KG1 (cell line): Measurements from ENCODE around the gene BNC2.
A peak's percentile ranks its signal among the peaks of the same experiment; 100 is the strongest.
"Not testable (repeated sequence)": the region's sequence is repeated elsewhere in the genome, so short reads cannot be mapped to it uniquely, and the experiment has no call there.

Source experiments
- DNase-seq: peaks from one replicate; lab custom pipeline; 2025; lab: John Stamatoyannopoulos, UW

Gene BNC2, protein sequence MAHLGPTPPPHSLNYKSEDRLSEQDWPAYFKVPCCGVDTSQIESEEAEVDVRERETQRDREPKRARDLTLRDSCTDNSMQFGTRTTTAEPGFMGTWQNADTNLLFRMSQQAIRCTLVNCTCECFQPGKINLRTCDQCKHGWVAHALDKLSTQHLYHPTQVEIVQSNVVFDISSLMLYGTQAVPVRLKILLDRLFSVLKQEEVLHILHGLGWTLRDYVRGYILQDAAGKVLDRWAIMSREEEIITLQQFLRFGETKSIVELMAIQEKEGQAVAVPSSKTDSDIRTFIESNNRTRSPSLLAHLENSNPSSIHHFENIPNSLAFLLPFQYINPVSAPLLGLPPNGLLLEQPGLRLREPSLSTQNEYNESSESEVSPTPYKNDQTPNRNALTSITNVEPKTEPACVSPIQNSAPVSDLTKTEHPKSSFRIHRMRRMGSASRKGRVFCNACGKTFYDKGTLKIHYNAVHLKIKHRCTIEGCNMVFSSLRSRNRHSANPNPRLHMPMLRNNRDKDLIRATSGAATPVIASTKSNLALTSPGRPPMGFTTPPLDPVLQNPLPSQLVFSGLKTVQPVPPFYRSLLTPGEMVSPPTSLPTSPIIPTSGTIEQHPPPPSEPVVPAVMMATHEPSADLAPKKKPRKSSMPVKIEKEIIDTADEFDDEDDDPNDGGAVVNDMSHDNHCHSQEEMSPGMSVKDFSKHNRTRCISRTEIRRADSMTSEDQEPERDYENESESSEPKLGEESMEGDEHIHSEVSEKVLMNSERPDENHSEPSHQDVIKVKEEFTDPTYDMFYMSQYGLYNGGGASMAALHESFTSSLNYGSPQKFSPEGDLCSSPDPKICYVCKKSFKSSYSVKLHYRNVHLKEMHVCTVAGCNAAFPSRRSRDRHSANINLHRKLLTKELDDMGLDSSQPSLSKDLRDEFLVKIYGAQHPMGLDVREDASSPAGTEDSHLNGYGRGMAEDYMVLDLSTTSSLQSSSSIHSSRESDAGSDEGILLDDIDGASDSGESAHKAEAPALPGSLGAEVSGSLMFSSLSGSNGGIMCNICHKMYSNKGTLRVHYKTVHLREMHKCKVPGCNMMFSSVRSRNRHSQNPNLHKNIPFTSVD

DNA sequence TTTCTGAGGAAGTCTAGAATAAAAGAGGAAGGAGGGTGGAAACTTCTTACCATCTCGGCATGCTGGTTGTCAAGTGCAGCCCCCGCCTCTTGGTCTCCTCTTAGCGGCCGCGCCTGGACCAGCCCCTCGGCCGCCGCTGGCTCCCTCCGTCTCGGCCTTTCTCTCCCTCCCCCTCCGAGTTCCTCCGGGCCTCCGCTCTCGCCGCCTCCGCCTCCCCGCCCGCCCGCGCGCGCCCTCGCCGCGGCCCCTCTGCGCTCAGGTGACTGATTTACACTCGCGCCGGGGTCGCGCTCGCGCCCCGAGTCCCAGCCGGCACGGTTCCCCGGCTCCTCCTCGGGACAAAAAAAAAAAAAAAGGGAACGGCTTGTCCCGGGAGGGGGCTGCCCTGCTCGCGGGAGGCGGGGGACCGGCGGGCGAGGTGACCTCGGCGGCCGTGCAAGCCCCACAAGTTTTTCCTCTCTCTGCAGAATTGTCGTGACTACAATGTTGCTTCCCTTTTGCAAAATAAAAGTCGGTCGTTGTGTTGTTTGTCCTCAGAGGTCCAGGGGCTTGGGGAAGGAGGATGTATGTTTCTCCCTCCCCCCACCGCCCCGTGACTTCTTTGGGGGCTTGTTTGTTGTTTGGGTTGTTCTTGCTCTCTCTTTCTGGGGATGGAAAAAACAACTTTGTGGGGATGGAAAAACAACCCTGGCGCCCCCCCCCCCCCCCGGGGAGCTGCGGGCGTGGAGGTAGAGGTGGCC lies at the start of gene BNC2:
Gene BNC2, minus strand, starts transcription at position 75 of the 740 bp plus-strand sequence. Its CDS starts 22 bp downstream, at position 53.
- no peak for DNase-seq

DNA sequence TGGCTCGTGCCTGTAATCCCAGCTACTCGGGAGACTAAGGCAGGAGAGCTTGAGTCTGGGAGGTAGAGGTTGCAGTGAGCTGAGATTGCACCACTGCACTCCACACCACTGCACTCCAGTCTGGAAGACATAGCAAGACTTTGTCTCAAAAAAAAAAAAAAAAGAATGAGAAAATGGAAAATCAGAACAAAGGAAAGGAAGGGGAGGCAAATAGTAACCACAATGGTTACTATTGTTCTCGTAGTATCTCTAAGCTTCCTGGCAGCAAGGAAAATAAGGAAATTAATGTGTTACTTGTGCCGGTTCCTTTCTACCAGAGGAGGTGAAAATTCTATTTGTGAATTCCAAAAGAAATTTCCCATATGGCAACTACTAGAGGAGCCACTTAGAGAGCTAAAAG lies 48.5 kb upstream of the BNC2 start:
- no peak for DNase-seq

DNA sequence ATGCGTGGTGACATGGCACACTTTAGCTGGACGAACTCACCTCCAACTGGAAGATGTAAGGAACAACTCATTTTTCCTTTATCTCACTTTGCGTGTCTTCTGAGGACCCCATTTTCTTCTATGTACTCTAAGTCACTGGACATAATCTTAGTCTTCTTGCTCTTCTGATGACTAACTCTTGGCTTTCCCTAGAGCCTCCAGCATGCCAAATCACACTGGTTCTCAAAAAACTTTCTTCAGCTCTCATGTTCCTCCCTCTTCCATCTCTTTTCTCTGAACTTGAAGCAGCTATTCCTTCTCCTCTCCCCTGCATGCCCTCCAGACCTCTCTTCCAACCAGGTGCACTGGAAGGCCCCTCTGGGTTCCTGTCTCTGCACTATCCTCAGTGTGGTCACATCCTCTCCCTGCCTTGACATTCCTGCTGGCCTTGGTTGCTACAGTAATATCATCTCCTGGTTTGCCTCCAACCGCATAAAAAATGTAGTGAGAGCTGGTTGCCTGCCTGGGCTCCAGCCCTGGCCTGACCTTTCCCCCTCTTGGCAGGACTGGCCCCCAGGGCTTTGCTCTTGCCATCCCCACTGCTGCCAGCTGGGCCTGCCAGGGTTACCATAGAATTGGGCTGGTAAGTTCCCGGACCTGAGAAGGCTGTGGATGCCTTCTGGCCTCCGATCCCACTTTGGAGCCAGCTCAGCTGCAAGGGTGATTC lies 44.8 kb upstream of the BNC2 start:
- no peak for DNase-seq

DNA sequence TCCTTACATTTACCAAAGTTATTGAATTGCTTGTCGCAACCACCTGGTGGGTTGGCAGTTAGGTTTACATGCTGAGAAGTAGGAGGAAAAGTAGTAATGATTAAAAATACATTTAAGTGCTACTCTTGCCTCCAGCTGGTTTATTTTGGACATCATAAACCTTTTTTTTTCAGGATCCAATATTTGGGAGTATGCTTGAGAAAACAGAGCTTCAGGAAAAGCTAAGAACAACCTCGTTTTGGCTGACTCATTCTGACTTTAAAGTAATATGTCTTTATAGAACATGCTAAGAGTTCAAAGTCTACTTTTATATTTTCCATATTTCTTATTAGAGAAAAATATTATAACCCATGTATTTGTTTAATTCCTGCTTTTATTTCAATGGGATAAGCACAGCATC lies 41.7 kb upstream of the BNC2 start:
- DNase-seq: no peak

DNA sequence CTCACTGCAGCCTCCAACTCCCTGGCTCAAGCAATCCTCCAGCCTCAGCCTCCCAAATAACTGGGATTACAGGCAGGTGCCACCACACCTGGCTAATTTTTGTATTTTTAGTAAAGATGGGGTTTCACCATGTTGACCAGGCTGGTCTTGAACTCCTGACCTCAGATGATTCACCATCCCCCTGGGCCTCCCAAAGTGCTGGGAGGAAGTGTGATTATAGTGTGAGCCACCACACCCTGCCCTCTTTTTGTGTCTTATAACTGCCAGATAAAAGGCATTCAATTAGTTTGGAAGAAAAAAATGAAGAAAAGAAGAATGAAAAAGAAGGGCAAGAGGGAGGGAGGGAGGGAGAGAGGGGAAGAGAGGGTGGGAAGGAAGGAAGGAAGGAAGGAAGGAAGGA lies 37.7 kb upstream of the BNC2 start:
- DNase-seq: not testable (repeated sequence)

DNA sequence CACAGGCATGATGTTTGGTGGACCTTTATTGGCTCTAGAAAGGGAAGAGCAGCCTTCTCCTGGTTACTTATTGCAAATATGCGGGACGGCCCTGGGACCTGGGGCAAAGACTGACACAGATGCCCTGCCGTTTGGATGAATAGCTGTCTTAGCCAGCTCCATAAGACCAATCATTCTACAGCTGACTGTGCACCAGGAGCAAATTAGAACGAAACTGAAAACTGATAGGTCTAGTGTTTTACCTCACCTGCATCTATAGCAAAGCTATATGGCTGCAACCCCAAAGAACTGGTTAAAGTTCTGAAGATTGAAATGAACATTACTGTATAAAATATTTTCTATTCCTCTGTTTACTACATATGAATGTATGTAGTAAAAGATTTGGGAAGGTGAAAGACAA lies 34.2 kb upstream of the BNC2 start:
- no peak for DNase-seq

DNA sequence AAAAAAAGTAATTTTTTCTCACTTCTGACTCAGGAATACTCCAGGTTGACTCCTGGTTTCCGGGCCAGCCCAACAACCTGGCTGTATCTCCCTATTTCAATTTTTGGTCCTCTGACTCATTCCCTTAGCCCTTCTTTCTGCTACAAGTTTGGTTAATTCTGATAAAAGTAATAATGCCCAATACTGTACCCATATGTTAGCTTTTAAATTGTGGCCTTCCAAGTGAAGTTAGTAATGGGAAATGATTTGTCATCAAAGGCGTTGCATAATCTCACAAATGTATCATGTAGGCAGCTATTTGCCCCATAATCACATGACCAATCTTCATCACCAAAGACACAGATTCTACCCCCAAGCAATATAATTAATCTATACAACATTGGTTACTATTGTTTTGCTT lies 31.1 kb upstream of the BNC2 start:
- DNase-seq: no peak

DNA sequence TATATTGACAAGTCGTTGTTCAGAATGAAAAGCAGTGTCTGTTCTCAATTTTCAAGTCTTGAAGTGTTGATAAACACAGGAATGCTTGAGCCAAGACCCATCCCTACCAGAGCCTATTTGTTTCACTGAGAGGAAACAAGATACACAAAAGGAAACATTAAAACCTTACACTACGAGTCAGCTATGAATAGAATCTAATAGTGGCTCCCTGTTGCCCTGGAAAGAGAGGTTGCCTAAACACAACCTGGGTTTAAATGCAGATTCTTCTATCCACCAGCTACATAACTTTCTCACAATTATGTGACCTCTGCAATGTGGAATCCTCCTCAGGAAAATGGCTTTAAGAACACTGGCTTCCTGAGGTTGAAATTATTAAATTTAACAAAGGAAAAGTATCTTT lies 29.1 kb upstream of the BNC2 start:
- no peak for DNase-seq

DNA sequence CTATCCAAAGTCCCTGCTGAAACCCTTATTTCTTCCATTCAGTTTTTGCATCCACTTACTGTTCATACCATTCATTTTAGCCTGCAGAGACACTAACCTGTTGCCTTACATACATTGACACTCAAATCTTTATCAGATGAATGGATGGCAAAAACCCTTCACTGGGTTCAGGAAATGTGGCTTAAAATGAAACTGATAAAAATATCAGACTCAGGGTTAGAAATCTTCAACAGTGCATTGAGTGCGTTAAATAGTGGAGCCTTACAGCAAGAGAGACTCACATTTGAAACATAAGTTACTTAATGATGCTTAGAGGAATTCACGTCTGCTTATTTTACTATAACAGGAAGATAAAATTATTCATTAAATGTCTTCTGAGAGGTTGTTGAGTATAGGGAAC lies 28.0 kb upstream of the BNC2 start:
- no peak for DNase-seq

DNA sequence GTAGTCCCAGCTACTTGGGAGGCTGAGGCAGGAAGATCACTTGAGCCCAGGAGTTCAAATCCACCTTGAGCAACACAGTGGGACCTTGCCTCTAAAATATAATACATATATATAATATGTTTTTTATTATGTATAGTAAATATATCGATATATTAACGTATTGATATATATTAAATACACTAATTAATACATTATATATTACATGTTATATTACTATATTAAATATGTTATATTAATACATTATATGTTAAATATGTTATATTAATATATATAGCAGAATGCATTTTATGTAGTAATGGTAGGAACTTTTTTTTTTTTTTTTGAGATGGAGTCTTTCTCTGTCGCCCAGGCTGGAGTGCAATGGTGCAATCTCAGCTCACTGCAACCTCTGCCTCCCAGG lies 18.1 kb upstream of the BNC2 start:
- no peak for DNase-seq

DNA sequence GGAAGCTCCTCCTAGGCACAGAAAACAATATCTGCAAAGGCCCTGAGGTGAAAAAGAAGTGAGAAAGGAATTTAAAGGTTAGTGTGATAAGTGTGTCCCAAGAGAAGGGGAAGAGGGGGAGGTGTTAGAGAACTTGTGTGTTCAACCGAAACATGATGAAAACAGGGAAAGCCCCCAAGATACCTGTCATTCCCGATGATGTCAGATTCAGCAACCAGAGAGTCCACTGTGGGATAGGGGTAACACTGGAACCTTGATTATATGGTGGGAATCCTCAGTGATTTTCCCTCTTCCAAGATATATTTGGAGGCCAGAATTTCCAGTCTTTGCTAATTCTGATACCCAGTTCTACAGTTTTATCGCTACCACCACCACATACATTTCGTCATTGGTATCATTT lies 15.5 kb upstream of the BNC2 start:
- DNase-seq: no peak

DNA sequence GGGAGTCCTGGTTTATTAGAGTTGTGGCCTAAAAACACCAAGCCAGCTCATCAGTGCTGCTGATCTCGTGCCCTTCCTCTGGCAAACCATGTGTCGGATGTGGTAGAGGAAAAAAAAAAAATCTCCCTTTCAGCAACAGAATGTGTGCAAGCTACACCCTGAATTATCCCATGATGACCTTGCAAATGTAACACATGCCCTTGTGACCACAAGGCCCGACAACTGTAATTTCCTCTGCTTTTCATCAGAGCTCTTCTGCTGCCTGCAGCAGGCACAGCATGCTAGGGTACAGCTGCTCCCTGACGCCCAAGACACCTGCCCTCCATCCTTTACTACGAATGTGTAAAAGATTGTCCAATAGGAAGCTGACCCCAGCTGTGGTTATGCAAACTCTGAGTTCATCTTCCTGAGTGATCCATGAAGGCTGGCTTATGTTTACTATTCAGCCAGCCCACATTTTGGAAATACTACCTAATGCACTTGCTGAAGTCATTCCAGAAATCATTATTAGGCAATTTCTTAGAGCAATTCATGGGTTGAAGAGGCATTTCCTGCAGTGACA lies 14.6 kb upstream of the BNC2 start:
- DNase-seq: peak; percentile 62

DNA sequence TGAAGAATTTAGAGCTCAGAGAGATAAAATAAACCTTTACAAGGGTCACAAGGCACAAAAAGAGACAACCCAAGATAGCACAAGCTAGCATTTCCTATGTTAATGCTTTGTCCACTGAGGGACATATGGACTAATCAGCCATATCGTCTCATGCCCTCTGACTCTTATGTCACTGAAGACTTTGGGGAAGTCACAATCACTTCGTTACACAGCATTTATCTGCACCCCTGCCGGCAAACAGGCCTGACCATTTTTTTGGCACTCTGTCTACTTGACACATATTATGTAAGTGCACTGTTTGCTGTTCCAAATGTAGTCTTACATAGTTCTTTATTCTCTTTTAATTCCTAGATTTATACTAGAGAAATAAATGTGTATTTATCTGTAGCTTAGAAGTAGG lies 13.9 kb upstream of the BNC2 start:
- no peak for DNase-seq

DNA sequence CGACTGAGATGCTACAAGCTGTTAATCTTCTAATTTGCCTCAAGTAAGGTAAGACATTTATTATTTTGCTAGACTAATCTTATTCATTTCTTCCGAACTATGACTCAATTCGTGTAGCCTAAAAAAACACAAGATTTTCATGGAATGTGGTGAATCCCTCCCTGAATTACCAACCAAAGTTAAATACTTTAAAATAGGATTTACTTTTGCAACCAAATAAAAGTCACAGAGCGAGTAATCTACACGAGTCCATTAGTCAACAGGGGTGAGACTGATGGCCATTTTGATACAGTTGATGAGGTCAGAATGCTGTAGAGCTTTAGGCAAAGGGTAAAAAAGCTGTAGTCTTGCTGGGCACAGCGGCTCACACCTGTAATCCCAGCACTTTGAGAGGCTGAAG lies 13.1 kb upstream of the BNC2 start:
- no peak for DNase-seq

DNA sequence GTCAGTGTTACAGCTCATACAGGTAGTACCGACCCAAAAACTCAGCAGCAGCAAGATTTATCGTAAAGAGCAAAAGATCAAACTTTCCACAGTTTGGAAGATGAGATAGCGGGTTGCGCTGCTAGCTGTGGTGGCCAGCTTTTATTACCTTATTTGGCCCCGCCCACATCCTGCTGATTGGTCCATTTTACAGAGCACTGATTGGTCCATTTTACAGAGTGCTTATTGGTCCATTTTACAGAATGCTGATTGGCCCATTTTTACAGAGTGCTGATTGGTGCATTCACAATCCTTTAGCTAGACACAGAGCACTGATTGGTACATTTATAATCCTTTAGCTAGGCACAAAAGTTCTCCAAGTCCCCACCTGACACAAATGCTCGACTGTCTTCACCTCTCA lies 12.0 kb upstream of the BNC2 start:
- not testable (repeated sequence) for DNase-seq

DNA sequence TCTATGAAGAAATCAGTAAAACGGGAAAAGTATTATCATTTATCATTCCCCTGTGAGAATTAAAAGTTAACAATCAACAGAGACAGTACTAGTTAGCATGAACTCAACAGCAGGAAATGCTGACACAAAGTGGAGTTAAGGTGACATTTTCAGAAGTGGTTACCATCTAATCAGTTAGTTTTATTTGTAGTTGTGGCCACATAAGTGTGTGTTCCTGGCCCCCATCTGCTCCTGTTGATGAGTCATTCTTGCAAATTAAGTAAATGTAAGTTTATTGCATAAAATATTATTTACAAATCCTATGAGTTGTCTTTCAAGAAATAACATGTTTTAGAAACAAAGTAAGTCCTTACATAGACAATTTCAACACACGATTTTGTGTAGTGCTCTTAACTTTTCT lies 8.9 kb upstream of the BNC2 start:
- DNase-seq: no peak

DNA sequence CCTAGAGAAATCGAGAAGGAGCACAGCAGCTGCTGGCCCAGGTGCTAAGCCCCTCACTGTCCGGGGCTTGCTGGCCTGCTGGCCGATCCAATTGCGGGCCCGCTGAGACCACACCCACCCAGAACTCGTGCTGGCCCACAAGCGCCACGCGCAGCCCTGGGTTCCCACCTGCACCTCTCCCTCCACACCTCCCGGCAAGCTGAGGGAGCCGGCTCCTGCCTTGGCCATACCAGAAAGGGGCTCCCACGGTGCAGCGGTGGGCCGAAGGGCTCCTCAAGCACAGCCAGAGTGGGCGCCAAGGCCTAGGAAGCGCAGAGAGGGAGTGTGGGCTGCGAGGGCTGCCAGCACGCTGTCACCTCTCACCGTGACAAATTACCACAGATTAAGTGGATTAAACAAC lies 6.8 kb upstream of the BNC2 start:
- no peak for DNase-seq

DNA sequence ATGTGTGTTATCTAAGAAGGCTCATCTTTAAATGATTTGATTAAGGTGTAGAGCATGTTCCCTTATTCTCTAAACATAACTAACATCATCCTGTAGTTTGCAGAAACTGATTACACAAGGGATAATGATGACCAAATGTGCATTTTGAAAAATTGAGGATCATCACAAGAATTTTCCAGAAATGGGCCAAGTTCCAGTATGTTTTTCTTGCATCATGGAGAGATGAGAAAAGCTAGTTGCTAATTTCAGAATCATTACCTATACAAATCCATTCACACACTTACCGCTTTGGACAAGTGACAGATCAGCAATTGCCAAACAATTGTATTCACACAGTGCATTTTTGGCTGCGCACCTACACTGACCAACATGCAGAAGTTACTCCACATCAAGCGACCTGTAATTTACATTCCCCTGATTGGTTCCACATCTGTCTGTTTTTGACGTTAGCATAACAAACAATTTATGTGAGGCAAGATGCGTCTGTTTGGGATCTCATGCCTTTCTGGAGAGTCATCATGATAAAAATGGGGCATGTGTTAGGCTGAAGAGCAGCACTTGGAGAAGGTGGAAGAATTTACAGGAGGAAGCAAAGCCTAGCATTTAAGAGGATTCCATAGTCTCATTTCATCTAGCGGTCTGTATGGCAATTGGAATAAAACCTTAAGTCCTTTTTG lies 2.8 kb upstream of the BNC2 start:
- no peak for DNase-seq

DNA sequence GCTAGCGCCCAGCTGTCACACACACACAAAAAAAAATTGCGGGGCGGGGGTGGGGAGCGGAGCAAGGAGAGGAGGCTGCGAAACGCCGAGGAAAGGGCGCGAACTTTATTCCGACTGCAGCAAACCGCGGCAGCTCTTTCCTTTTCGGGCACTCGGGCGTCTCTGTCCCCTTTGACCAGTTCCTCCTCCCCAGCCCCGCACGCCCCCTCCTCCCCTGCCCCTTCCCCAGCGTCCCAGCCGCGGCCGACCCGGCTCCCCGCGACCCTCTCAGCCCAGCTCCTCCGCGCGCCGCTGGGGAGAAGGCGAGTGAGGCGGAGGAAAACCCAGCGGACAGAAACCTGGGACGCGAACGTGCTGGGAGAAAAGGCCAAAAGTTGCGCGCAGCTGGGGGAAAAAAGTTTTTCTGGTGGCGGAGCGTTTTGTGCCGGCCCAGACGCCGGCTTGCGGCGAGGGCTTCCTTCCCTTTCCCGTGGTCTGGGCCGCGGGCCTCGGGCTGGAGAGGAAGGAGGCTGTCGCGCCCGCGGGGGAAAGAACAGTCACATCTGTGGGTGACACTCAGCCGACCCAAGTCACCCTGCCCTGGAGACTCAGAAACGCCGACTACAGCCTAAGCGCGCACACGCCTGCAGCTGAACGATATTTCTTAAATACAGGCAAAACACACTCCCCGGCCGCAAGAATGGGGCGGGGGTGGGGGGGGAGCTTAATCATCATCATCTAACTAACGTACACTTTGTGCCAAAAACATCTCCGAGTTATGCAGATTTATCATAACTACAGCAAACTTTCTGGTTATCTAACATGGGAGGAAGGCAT lies 1.1 kb upstream of the BNC2 start:
- DNase-seq: peak; percentile 42
